Central memory CD4-positive, alpha-beta T cell (primary cell): ENCODE results near the gene MYH6.
"Not testable (repeated sequence)": the region's sequence is repeated elsewhere in the genome, so short reads cannot be mapped to it uniquely, and the experiment has no call there.

Source experiments
- DNase-seq: peaks from one replicate; pipeline ENCODE4 v3.0.0; 2022

MYH6 gene

GRCh38 chr14:23414254-23414653 is 6.2 kb upstream of the MYH6 start:
- DNase-seq = no peak

GRCh38 chr14:23413681-23414080 is 5.6 kb upstream of the MYH6 start:
- DNase-seq = no peak

GRCh38 chr14:23411563-23412525 is 3.8 kb upstream of the MYH6 start:
- no peak for DNase-seq

GRCh38 chr14:23409966-23410635 is 2.0 kb upstream of the MYH6 start:
- DNase-seq = no peak

- DNase-seq = no peak
Measured at GRCh38 chr14:23409475-23409874, 1.4 kb upstream of the MYH6 start.

GRCh38 chr14:23408307-23408630 is 196 bp upstream of the MYH6 start:
- DNase-seq = no peak

GRCh38 chr14:23406725-23407355 is 1.2 kb downstream of the MYH6 start:
- no peak for DNase-seq

- DNase-seq = no peak
Measured at GRCh38 chr14:23406244-23406643, 1.8 kb downstream of the MYH6 start.

- DNase-seq = no peak
Measured at GRCh38 chr14:23405516-23406025, 2.5 kb downstream of the MYH6 start.

- no peak for DNase-seq
Measured at GRCh38 chr14:23405096-23405495, 3.0 kb downstream of the MYH6 start.

- DNase-seq = no peak
Measured at GRCh38 chr14:23404331-23404900, 3.7 kb downstream of the MYH6 start.

GRCh38 chr14:23403908-23404307 is 4.2 kb downstream of the MYH6 start:
- DNase-seq = no peak

- no peak for DNase-seq
Measured at GRCh38 chr14:23403139-23403438, 5.0 kb downstream of the MYH6 start.

- DNase-seq = no peak
Measured at GRCh38 chr14:23402296-23403138, 5.6 kb downstream of the MYH6 start.

- no peak for DNase-seq
Measured at GRCh38 chr14:23401291-23401690, 6.8 kb downstream of the MYH6 start.

GRCh38 chr14:23400496-23401149 is 7.5 kb downstream of the MYH6 start:
- DNase-seq = not testable (repeated sequence)

- no peak for DNase-seq
Measured at GRCh38 chr14:23399591-23399990, 8.5 kb downstream of the MYH6 start.

- no peak for DNase-seq
Measured at GRCh38 chr14:23399136-23399535, 8.9 kb downstream of the MYH6 start.

- no peak for DNase-seq
Measured at GRCh38 chr14:23398348-23398747, 9.7 kb downstream of the MYH6 start.

- no peak for DNase-seq
Measured at GRCh38 chr14:23396781-23397407, 11.2 kb downstream of the MYH6 start.

GRCh38 chr14:23396126-23396525 is 11.9 kb downstream of the MYH6 start:
- no peak for DNase-seq
